HG02870 (cell line): ENCODE measurements around the gene ADGRA1.

Experiments used
- ATAC-seq: cut with Tn5 transposase; IDR thresholded peaks from one replicate; pipeline ENCODE4 v1.9.1; 2021; ENCODE audit warnings: mild to moderate bottlenecking, moderate library complexity; ENCODE audit not compliant: unreplicated experiment

Gene ADGRA1

GRCh38 chr10:133160826-133161471 is 73.2 kb downstream of the ADGRA1 start:
- no peak for ATAC-seq

GRCh38 chr10:133161486-133162109 is 73.9 kb downstream of the ADGRA1 start:
- no peak for ATAC-seq

- ATAC-seq, result no peak
Observed at GRCh38 chr10:133162178-133162909, 74.6 kb downstream of the ADGRA1 start.

- ATAC-seq, result no peak
Observed at GRCh38 chr10:133162910-133163856, 75.5 kb downstream of the ADGRA1 start.

- ATAC-seq, result no peak
Observed at GRCh38 chr10:133163889-133164815, 76.4 kb downstream of the ADGRA1 start.

GRCh38 chr10:133164816-133165555 is 77.3 kb downstream of the ADGRA1 start:
- ATAC-seq, result no peak

GRCh38 chr10:133165556-133166503 is 78.1 kb downstream of the ADGRA1 start:
- ATAC-seq, result no peak

- no peak for ATAC-seq
Observed at GRCh38 chr10:133166504-133166827, 78.7 kb downstream of the ADGRA1 start.

GRCh38 chr10:133166828-133167692 is 79.3 kb downstream of the ADGRA1 start:
- no peak for ATAC-seq

- ATAC-seq, result no peak
Observed at GRCh38 chr10:133167693-133168616, 80.2 kb downstream of the ADGRA1 start.

- no peak for ATAC-seq
Observed at GRCh38 chr10:133168617-133169031, 80.9 kb downstream of the ADGRA1 start.

GRCh38 chr10:133169173-133169947 is 81.6 kb downstream of the ADGRA1 start:
- ATAC-seq, result no peak

GRCh38 chr10:133170092-133170491 is 82.4 kb downstream of the ADGRA1 start:
- no peak for ATAC-seq

GRCh38 chr10:133173860-133174640 is 86.3 kb downstream of the ADGRA1 start:
- ATAC-seq, result no peak
